K562 (cell line): ENCODE results near the gene MICAL2.

Experiments used
- NCOA1 ChIP-seq: fragments of 450-650 bp; IDR thresholded peaks from 2 replicates; pipeline ENCODE4 v1.6.1; 2016; ENCODE audit warnings: low read depth
- NR2C2 ChIP-seq, 2 experiments: fragments of 200-800 bp in 1 of 2; sonication (Bioruptor generic) in 1 of 2; sonication (generic) in 1 of 2; formaldehyde crosslinking in 1 of 2; IDR thresholded peaks; 2 replicates each; pipeline versions ENCODE4 v1.6.1 to v1.8.0; 2016 to 2022; ENCODE audit warnings: mild to moderate bottlenecking in 1 of 2, missing compliant biosample characterization in 1 of 2, missing genetic modification characterization in 1 of 2, missing genetic modification reagents in 1 of 2
- TF ChIP-seq, protein P1 (sequence below): sonication (generic); formaldehyde crosslinking; IDR thresholded peaks from 2 replicates; pipeline ENCODE4 v1.8.0; 2022; ENCODE audit warnings: missing genetic modification reagents, mild to moderate bottlenecking, moderate library complexity, borderline replicate concordance

DNA sequence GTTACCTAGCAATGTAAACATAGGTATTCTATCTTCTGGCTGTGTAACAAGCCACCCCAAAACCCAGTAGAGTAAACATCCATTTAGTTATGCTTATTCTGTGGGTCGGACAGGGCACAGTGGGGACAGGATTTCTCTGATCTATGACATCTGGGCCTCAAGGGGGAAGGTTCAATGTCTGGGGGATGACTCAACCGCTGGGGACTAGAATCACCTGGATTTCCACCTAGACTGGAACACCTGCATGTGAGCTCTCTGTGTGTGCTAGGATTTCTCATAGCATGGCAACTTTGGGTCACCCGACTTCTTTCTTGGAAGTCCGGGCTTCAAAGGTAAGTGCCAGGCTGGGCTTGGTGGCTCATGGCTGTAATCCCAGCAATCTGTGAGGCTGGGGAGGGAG is 36.5 kb upstream of the MICAL2 start:
- no peak for TF ChIP-seq NCOA1
- TF ChIP-seq NR2C2 (CRISPR knock-in tag; IDR thresholded peaks at IDR 0.05), result no peak
- TF ChIP-seq NR2C2 (tag; IDR thresholded peaks at IDR 0.05), result no peak
- TF ChIP-seq, protein P1, sequence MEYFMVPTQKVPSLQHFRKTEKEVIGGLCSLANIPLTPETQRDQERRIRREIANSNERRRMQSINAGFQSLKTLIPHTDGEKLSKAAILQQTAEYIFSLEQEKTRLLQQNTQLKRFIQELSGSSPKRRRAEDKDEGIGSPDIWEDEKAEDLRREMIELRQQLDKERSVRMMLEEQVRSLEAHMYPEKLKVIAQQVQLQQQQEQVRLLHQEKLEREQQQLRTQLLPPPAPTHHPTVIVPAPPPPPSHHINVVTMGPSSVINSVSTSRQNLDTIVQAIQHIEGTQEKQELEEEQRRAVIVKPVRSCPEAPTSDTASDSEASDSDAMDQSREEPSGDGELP (CRISPR knock-in tag), result no peak
